Cerebellar cortex (tissue), 1 donor: ENCODE measurements around the gene PRPF19.
A peak's percentile ranks its signal among the peaks of the same experiment; 100 is the strongest.

Source experiments
- DNase-seq: peaks from one replicate; pipeline ENCODE4 v3.0.0-alpha.2; 2015; ENCODE audit warnings: low spot score

Gene PRPF19

DNA sequence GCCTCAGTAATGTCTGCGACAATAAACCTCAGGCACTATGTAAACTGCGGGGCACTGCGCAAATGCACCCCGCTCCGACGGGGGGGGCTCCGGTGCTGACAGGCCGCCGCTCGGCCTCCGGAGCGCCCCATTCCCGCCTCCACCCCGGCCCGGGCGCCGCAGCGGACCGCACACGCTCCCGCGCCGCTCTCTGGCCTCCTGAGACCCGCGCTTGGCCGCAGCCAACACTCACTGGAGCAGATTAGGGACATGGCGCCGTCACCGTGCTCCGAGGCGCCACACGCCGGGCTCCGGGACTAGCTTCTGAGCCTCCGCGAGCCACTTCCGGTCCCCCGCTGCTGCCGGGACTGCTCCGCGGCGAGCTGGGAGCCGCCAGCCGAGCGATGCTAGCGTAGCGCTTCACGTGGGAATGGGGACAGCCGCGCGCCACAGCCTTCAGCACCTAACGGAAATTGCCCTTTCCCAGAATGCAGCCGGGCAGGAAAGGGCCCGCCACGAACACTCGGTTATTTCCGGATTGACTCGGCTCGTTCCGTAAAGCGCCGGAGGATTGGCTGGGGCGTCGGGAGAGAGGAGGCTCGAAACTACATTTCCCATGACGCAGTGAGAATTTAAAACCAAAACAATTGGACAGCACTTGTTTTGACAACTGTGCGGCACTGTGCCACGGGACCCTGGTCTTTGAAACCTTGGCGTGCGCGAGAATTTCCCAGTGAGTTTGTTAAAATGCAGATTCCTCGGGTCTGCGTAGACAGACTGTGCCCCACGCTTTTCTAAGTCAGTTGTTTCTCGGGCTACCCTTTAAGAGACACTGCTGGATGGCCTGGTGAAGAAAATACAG lies at the start of gene PRPF19:
TSS of gene PRPF19 (minus strand) at position 454 of the 841 bp plus-strand sequence. CDS start at position 251, 203 bp downstream.
- DNase-seq: peak; percentile 98

DNA sequence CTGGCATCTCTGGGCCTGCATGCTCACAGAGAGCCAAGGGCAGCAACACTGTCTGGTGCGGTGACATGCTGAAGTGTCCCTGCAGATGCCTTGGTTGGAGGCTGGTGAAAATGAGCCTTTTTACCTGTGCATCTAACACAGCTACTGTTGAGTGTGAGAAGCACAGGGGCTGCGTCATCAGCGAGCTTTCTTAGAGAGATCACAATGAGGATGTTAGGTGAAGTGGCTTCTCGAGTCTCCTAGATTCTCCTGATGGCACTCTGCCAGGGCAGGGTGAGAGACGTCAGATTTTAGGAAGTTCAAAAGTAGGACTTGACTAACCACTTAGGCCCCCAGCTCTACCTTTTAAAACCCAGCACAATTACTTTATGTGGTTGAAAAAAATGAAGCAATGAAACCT lies 49.2 kb upstream of the PRPF19 start:
- DNase-seq: no peak

GRCh38 chr11:60954421-60954820 lies 48.0 kb upstream of the PRPF19 start:
- no peak for DNase-seq

DNA sequence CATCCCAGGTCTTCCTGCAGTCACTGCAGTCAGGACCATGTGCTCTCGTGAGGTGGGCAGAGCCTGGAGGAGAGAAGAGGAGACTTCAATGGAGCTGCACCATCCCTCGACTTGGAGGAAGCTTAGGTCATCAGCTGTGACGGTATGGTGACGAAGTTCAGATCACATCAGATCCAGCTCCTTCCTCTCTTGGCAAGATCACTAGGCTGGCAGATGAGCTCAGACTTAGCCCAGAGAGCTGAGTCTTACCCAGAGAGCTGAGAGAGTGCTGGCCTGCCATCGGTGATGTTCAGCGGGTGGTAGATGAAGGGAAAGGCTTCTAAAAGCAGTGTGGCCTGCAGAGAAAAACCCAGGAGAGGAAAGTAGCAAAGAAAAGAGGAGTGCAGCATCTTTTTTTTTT lies 47.4 kb upstream of the PRPF19 start:
- DNase-seq: no peak

- DNase-seq: no peak
Observed at GRCh38 chr11:60952742-60953170, 46.4 kb upstream of the PRPF19 start.

- no peak for DNase-seq
Observed at GRCh38 chr11:60951904-60952741, 45.7 kb upstream of the PRPF19 start, which contains the start of gene SLC15A3. Gene SLC15A3, minus strand, starts transcription at chr11:60952176. Its CDS starts 625 bp downstream, at chr11:60951551.

- DNase-seq: no peak
Observed at GRCh38 chr11:60951606-60951903, 45.2 kb upstream of the PRPF19 start.

DNA sequence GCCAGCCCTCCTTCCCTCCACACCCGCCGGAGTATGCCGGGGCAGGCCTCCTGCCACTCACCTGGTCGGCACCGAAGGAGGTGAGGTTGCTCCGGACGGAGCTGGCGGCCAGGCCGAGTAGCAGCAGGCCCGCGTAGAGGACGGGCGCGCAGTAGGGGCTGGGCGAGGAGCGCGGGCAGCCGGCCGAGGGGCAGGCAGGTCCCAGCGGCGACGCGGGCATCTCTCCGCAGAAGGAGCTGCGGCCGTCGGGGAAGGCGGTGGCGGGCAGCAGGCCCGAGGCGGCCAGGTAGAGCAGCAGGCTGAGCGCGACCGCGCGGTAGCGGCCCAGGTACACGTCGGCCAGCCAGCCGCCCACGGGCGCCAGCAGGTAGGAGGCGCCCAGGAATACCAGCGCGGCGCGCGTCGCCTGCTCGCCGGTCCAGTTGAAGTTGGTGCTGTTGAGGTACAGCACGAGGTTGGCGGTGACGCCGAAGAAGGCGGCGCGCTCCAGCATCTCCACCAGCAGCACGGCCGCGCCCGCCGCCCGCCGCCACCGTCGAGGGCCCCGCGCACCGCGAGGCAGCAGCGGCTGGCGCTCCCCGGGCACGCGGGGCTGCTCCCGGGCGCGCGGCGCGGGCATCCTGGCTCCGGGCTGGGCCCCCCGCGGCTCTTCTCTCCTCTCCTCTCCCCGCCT lies 44.7 kb upstream of the PRPF19 start:
- no peak for DNase-seq

GRCh38 chr11:60950024-60950423 lies 43.6 kb upstream of the PRPF19 start:
- DNase-seq: no peak

- no peak for DNase-seq
Observed at GRCh38 chr11:60948250-60948649, 41.9 kb upstream of the PRPF19 start.

DNA sequence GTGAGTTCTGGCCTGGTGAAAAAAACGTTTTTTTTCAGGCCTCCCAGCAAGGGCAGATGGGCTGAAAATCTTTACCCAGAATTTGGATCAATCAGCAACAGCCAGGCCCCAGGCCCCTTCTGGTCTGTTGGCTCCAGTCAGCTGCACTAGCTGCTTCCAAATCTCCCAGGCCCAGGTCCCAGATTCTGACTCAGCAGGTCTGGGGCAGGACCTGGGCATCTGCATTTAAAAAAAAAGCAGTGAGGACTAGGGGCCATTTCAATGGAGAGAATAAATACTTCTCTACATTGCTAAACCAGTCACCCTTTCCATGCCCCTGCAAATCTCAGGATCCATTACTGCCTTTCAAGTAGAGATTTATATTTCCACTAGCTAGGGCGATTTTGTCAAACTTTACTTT lies 41.3 kb upstream of the PRPF19 start:
- peak; percentile 44 for DNase-seq

GRCh38 chr11:60946601-60947264 lies 40.3 kb upstream of the PRPF19 start:
- no peak for DNase-seq

DNA sequence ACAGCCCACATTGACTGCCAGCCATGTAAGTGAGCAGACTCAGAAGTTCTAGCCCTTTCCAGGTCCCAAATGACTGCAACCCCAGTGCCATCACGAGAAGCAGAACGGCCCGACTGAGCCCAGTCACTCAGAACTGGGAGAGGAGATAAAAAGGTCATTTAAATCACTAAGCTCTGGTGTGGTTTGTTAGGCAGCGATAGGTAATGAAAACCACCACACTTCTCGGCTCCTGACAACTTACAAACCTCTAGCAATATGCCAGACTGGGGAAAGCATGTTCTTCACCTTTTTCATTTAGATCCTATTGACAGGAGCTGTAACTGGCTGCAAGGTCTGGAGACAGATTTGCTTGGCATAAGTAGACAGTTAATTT lies 38.9 kb upstream of the PRPF19 start:
- DNase-seq: no peak

DNA sequence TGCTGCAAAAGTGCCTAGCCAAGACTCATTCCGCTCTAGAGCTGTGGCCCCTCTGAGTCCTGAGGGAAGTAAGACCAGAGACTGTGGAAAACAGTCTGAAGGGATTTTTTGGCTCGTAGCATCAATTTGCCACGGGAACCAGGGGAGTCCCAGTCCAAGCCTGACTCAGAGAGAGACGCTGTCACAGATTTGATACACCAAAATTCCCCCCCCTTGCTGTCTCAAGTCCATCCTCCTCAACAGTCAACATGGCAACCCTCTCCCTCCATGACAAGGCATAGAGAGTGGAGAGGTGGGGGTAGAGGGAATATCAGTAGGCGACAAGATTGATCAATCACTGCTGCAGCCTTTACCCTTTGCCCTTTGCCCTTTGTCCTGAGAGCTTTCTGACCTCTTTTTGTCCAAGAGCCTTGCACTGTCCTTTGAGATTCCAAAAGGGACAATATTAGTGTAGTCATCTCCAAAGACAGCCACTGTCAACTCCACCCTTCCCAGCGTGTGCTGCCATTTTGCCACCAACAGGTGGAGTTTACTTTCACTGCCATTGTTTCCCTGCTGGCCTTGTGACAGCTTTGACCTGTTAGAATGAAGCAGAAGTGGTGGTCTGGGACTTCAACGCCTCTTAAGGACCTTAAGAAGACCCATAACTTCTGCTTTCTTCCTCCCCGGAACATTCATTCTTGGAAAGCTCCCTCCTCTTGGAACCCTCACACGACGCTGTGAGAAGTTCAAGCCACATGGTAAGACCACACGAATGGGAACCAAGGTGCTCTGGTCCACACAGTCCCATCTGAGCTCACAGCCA lies 38.3 kb upstream of the PRPF19 start:
- no peak for DNase-seq

GRCh38 chr11:60942970-60943565 lies 36.7 kb upstream of the PRPF19 start:
- no peak for DNase-seq

GRCh38 chr11:60942219-60942618 lies 35.8 kb upstream of the PRPF19 start:
- DNase-seq: no peak

- no peak for DNase-seq
Observed at GRCh38 chr11:60941371-60942119, 35.2 kb upstream of the PRPF19 start.

DNA sequence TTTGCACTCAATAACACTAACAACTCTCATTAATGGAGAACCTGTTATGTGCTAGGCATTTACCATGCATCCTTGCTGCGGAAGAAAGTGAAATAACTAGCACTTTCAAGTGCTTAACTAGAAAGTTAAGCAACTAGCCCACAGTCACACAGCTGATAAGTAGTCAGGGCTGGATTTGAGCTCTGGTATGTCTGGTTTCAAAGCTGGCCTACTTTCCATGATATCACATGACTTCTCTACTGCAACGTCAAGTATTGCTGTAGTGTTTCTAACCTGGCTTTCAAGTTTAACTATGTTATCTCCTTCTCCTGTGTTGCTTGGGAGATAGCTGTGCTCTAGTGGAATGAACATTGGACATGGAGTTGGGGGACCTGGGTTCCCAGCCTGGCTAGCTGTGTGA lies 33.5 kb upstream of the PRPF19 start:
- DNase-seq: no peak

DNA sequence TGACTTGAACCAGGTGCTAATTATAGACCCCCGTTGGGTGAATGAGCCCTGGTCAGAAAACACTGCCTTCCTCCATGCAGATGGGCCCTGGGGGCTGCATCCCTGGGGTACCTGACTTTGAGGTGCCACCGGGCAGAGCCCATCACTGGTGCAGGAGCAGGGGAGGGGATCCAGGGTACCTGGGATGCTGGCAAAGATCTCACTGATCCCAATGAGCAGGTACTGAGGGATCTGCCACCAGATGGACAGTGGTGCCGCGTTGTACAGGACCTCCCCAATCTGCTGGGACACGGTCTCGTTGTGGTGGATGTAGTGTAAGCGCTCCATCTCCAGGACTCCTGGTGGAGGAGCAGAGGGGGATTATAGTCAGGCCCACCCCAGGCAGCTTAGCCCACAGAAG lies 32.9 kb upstream of the PRPF19 start:
- no peak for DNase-seq

DNA sequence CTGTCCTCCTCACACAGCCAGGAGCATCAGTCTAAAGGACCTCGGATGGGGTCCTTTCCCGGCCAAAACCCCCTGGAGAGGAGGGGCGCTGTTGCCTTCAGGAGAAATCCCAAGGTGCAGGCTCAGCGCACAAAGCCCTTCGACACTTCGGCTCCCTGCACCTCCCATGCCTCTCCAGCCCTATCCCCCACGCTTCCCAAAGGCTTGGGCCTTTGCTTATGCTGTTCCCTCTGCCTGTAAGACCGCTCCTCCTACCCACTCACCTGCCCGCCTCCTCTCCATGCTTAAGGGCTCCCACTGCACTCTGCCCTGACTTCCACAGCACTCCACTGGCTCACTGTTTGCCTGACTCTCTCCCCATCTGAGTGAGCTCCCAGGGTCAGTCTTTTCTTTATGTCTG lies 32.1 kb upstream of the PRPF19 start:
- DNase-seq: no peak
